ENCODE results near the gene SLC25A13. TPM values are rescaled to one million over a fixed set of nuclear protein-coding genes. Genes with fewer than 3 reads are reported as not detected.

SLC25A13 gene
- total RNA-seq, 1 experiment from 2014 or later: 71.7 TPM

DNA sequence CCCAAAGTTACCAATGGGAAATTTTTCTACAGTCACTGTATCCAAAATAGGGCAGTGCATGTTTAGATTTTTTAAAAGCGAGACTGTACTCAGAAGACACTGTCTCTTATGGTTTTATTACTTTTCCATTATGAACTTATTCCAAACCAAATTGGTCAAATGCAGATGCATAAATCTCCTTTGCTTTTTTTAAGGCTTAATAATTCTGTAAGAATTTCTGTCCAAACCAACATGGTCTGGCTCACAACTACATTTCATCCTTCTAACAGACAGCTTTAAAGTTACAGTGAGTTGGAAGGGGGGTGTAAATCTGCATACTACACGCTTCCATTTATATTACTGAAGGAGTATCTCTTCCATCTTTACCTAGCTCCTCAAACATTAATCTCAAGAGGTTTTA is 199.2 kb downstream of the SLC25A13 start:
- Histone ChIP-seq H2BK20ac (ENCODE audit: low read depth, low read length, poor library complexity, severe bottlenecking) (no peak overlapping the region), H4K91ac (ENCODE audit: insufficient read length, low read depth, low read length) (no peak overlapping the region), H3K79me2 (ENCODE audit: insufficient read depth, low read length) (no peaks in the 10 kb centered on the region), H3K4me2 (ENCODE audit: insufficient read depth, insufficient read length, low read length) (no peak overlapping the region), H3K56ac (ENCODE audit: insufficient read length, low read depth, low read length) (no peak overlapping the region), H3K27ac (ENCODE audit: insufficient read length, low read depth, low read length) (no peak overlapping the region), H3T11ph (ENCODE audit: low read length) (no peak overlapping the region), H3K9ac (ENCODE audit: extremely low read depth, insufficient read length, low read length) (no peak overlapping the region), H3K79me1 (ENCODE audit: insufficient read depth, low read depth, low read length, poor library complexity, severe bottlenecking) (no peaks in the 10 kb centered on the region), H3K18ac (ENCODE audit: insufficient read length, low read depth, low read length) (no peak overlapping the region), H2BK5ac (ENCODE audit: insufficient read length, low read length) (no peak overlapping the region), H3K27me3 (ENCODE audit: insufficient read depth, low read length) (no peaks in the 10 kb centered on the region), H3K4me1 (ENCODE audit: insufficient read depth, low read length) (no peaks in the 10 kb centered on the region), H3K23me2 (ENCODE audit: insufficient read length, low read depth, low read length, poor library complexity, severe bottlenecking) (no peaks in the 10 kb centered on the region), H3K23ac (ENCODE audit: insufficient read length, low read depth, low read length) (no peak overlapping the region), H3K14ac (ENCODE audit: insufficient read depth, low read length) (no peak overlapping the region), H4K5ac (ENCODE audit: insufficient read length, low read depth, low read length) (no peak overlapping the region), H3K9me3 (ENCODE audit: control insufficient read depth, low read depth, low read length) (no peaks in the 10 kb centered on the region), H2AFZ (ENCODE audit: low read length) (no peak overlapping the region), H2BK120ac (ENCODE audit: low read depth, low read length, poor library complexity, severe bottlenecking) (no peak overlapping the region), H3K4ac (ENCODE audit: low read depth, low read length) (no peak overlapping the region), H4K8ac (replicated peaks; ENCODE audit: insufficient read length, low read depth, low read length) (no peak overlapping the region), H4K20me1 (ENCODE audit: control insufficient read depth, insufficient read depth, insufficient read length) (no peaks in the 10 kb centered on the region), H2BK15ac (ENCODE audit: low read depth, low read length) (no peak overlapping the region), H2BK12ac (ENCODE audit: insufficient read length, low read depth, low read length) (no peak overlapping the region), H2AK5ac (ENCODE audit: insufficient read length, low read length) (no peak overlapping the region)
- Mint-ChIP-seq H3K27ac (no peak overlapping the region), H3K27me3 (ENCODE audit: low read depth) (no peaks in the 10 kb centered on the region), H3K4me3 (no peak overlapping the region), H3K36me3 (ENCODE audit: insufficient read depth in 1 of 3, low read depth in 3 of 3) (peaks cover 8 to 21% (median 19%) of the 10 kb centered on the region in 3 experiments; a peak in 5 of 7 replicates), H3K4me1 (peaks cover 35 to 48% of the 10 kb centered on the region in 2 experiments), H3K9me3 (no peaks in the 10 kb centered on the region)
- no peak for DNase-seq
- WGBS (ENCODE audit: extremely low coverage, insufficient read length, low lambda C conversion rate): no CpG with 5 or more reads among the region's 2 CpGs
- TF ChIP-seq, protein P1, sequence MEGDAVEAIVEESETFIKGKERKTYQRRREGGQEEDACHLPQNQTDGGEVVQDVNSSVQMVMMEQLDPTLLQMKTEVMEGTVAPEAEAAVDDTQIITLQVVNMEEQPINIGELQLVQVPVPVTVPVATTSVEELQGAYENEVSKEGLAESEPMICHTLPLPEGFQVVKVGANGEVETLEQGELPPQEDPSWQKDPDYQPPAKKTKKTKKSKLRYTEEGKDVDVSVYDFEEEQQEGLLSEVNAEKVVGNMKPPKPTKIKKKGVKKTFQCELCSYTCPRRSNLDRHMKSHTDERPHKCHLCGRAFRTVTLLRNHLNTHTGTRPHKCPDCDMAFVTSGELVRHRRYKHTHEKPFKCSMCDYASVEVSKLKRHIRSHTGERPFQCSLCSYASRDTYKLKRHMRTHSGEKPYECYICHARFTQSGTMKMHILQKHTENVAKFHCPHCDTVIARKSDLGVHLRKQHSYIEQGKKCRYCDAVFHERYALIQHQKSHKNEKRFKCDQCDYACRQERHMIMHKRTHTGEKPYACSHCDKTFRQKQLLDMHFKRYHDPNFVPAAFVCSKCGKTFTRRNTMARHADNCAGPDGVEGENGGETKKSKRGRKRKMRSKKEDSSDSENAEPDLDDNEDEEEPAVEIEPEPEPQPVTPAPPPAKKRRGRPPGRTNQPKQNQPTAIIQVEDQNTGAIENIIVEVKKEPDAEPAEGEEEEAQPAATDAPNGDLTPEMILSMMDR (conservative IDR thresholded peaks at IDR 0.05): no peak

Data from H9 (cell line).